ENCODE data around the gene ANKRD6.

Gene ANKRD6

GRCh38 chr6:89475634-89476033, 42.7 kb downstream of the ANKRD6 start:
- DNase-seq: no peak

GRCh38 chr6:89479897-89480296, 46.9 kb downstream of the ANKRD6 start:
- DNase-seq: no peak

GRCh38 chr6:89481695-89482094, 48.7 kb downstream of the ANKRD6 start:
- DNase-seq: no peak

- no peak for DNase-seq
These were observed 49.2 kb downstream of the ANKRD6 start for GRCh38 chr6:89482126-89482525.

GRCh38 chr6:89483111-89483720, 50.3 kb downstream of the ANKRD6 start:
- no peak for DNase-seq

DNA sequence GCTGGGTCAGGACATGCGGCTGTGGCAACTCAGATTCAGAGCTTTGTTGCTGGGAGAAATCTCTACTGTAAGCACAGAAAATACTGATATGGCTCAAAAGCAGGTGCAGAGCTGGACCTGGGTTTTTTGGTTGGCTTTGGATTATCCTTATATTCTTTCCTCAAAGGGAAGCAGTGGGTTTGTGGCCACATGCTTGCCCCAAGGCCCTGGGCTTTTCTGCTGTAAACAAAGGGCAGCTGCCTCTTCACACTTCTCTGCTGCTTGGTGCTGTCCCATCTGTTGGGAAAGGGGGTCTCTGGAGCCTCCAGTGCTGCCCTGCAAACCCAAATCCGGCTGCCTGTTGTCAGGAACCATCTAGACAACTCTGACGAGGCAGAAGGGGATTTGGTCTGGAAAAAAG, 52.4 kb downstream of the ANKRD6 start:
- no peak for DNase-seq

- no peak for DNase-seq
These were observed 54.9 kb downstream of the ANKRD6 start for GRCh38 chr6:89487864-89488263.

DNA sequence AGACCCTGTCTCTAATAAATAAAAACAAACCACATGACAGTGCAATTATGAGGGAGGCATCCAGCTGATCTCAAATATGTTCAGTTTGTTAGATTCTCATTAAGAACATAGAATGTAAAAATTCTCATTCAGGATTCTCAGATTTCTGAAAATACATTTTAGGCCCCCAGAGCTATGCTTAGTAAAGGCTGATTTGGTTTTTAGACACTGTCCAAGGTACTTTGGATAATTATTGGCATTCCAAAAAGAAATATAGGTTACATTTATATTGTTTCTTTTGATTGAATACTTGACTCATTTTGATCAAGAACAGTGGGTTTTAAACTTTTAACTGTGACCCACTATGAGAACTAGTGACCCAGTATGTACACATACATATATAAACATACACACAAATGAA, 55.5 kb downstream of the ANKRD6 start:
- DNase-seq: no peak

DNA sequence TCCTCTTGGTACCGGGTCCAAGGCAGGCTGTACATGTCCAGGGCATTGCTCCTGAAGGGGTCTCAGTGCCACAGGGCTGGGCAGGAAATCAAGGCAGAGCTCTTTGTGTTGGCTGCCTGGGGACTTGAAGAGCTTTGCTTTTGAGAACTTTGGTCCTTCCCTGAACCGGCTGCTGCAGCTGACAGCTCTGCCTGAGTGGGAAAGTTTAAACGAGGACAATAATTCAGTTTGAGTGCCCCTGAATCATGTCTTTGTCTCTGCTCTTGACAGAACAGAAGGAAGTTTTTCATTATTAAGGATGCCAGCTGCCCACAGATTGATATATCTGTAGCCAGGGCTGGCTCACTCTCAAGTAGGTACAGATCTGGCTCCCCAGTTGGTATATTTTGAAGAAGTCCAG, 56.1 kb downstream of the ANKRD6 start:
- no peak for DNase-seq

DNA sequence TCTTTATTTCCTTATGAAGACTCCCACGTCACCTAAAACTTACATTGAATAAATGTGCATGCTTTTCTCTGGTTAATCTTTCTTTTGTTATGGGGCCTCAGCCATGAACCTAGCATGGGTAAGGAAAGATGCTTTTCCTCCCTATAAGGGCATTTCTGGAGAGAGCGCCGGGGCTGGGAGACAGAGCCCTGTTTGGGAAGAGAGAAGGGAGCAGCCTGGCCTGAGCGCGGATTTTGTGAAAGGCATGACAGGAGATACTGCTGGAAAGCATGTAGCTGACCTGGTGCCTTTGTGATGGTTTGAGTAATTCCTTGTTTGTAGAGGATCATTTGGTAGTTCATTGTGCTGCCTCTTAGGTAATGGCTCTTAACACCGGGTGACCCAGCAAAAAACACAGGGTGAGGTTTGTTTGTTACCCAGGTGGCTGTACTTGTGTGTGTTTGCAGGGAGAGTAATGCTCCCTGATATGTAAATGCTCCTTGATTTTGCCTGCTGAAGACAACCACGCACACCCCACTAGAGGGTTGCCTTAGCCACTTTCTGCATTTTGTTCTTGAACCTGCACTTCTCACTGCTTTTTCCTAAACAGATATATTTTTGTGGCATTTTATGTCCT, 59.2 kb downstream of the ANKRD6 start:
- no peak for DNase-seq

DNA sequence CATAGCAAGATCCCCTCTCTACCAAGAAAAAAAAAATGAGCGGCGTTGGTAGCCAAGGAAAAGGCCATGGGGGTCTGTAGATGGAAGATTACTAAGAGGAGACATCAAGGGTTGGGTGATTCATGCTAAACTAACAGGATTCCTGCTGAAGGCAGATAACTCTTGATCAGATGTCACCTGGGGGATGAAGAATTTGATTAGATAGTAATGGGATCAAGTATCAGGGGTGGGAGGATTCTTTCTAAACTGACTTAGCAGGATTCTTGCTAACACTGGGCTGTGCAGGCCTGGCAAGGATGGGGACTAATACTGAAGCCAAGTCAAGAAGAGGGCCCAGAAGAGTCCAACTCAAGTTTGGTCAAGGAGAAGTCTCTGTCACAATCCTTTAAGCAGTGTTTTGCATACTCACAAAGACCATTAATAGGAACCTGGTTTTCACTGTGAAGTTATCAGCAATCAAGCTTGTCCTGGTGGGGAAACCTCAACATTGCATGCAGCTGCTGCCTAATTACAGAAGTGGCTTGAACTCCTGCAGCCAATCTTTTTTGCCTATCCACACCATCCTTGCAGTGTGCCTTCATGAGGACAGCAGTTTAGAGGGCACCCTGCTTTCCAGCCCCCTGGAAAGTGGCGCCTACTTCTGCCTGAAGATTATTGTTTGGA, 61.3 kb downstream of the ANKRD6 start:
- DNase-seq: no peak

GRCh38 chr6:89495961-89496535, 63.1 kb downstream of the ANKRD6 start:
- DNase-seq: no peak

- no peak for DNase-seq
These were observed 67.7 kb downstream of the ANKRD6 start for GRCh38 chr6:89500611-89501010.

GRCh38 chr6:89501222-89501621, 68.3 kb downstream of the ANKRD6 start:
- DNase-seq: no peak

GRCh38 chr6:89501753-89502152, 68.8 kb downstream of the ANKRD6 start:
- DNase-seq: no peak

DNA sequence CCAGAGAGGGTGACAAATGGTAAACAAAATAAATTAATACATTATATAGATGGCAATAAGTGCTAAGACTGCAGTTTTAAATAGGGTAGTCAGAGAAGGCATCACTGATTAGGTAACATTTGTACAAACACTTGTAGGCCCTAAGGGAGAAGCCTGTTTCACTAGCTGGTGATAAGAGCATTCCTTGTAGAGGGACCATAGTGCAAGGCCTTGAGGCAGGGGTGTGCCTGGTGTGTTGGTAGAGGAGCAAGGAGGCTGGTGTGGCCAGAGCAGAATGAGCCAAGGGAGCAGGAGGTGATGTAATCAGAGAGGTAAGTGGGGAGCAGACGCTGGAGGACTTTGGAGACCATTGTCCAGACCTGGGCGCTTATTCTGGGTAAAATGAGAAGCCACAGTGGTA, 70.7 kb downstream of the ANKRD6 start:
- no peak for DNase-seq

- no peak for DNase-seq
These were observed 72.9 kb downstream of the ANKRD6 start for GRCh38 chr6:89505847-89506246.

DNA sequence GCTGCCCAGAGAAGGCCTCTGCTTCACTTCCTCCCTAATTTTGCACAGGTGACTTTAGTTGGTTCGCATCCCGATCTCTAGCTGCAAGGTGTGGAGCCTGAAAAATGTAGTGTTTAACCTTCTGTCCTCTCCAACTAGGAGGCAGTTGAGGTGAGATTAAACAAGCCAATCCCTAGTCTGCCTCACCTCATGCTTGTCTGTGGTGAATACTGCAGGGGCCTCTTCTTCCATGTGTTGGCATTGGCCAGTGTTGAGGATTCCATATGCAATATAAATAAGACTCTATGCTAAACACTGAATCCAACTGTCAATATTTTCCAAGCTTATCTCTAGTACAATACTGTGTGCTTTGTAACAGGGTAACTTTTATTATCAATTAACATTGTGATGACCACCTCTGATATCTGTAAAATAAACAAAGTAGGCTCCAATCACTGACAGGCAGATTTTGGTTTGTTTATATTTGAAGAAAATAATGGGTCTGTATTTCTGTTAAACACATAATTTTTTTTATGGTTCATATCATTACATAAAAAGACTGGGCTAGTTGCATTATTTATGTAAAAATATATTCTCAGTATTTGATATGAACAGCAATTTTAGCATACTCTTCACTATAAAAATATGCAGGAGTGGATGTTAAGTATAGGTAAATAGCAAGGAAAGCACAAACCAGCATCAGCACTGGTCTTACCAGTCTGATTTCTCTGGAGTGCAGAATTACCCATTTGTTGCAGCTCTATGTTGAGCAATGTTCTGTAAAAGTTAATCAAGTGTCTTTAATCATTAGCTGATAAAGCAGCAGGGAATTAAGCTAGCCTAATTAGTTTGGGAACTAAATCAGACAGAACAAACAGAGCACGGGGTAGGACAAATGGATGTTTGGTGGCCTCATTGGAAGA, 74.0 kb downstream of the ANKRD6 start:
- no peak for DNase-seq

GRCh38 chr6:89508755-89509563, 76.0 kb downstream of the ANKRD6 start:
- no peak for DNase-seq

DNA sequence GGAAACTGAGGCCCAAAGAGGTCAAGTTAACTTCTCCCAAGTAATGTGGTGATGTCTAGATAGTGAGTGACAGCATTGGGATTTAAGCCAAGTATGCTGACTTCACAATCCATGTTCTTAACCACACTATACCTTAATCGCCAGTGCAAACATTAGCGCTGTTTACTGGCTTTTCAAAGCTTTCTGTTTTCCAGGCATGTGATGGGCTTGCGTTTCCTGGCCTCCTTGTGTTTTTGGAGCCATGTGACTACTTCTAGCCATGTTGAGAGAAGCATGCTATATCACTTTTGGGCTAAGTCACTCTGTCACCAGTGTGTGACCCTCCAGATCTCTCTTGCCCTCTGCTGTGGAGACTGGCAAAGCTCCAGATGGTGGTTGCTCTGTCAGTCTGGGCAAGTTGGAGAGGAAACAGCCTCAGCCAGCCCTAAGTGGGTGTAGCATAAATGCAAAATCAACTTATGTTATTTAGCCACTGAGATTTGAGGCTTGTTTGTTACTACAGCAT, 76.9 kb downstream of the ANKRD6 start:
- no peak for DNase-seq

DNA sequence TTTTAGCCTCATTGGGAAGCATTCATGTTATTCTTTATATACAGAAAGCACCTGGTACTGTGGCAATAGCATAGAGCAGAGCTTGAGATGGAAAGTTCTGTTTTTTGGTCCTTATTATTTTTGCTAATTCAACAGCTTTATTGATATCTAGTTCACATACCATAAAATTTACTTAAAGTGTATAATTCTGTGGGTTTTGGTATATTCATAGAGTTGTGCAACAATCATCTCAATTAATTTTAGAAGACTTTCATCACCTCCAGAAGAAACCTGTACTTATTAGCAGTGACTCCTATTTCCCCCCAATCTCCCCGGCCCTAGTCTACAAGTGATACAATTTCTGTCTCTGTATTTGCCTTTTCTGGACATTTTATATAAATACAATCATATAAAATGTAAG, 77.4 kb downstream of the ANKRD6 start:
- no peak for DNase-seq
